HG03103 (cell line): Measurements from ENCODE around the gene AKR1C1.
"Not testable (repeated sequence)": the region's sequence is repeated elsewhere in the genome, so short reads cannot be mapped to it uniquely, and the experiment has no call there.

Experiments
- ATAC-seq: cut with Tn5 transposase; IDR thresholded peaks from one replicate; pipeline ENCODE4 v1.9.1; 2021; ENCODE audit warnings: low read depth; ENCODE audit not compliant: unreplicated experiment

Gene AKR1C1

GRCh38 chr10:4962876-4963814 lies at the start of gene AKR1C1:
Gene AKR1C1, plus strand, starts transcription at chr10:4963415. Its CDS starts 30 bp downstream, at chr10:4963445.
- not testable (repeated sequence) for ATAC-seq

GRCh38 chr10:4914213-4914850 lies 48.9 kb upstream of the AKR1C1 start:
- no peak for ATAC-seq

GRCh38 chr10:4916086-4916716 lies 47.0 kb upstream of the AKR1C1 start:
- ATAC-seq = no peak

- ATAC-seq = no peak
These were observed 45.0 kb upstream of the AKR1C1 start for GRCh38 chr10:4918236-4918635.

GRCh38 chr10:4924482-4924881 lies 38.7 kb upstream of the AKR1C1 start:
- ATAC-seq = not testable (repeated sequence)

DNA sequence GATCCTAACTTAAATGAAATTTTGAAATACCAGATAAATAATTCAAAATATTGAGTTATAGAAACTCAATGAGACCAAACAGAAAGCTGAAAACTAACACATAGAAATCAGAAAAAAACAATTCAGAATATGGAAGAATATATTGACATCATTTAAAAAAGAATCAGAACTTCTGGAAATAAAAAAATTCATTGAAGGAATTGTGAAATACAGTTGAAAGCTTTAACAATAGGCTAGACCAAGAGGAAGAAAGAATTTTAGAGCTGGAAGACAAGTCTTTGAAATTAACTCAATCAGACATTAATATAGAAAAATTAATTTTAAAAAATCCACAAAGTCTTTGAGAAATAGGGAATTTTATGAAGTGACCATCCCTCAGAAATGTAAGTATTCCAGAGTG lies 36.8 kb upstream of the AKR1C1 start:
- ATAC-seq = no peak

DNA sequence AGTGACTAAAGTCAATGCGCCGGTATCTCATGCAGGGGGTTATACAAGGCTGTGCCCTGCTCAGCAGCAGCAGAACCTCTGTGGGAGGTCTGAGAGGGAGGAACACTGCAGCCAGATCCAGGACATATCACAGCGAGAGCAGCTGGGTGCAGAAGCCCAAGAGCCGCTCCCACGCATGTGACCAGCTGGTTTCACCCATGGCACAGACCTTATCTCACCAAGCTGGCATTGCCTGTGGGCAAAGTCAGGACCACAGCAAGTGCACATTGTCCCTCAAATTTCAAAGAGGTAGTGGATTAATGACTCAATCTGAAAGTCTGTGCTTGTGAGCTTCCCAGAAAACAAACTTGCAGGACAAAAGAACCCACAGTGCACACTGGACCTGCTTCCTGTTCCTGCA lies 31.6 kb upstream of the AKR1C1 start:
- no peak for ATAC-seq

GRCh38 chr10:4934391-4934987 lies 28.7 kb upstream of the AKR1C1 start:
- no peak for ATAC-seq

GRCh38 chr10:4937346-4937745 lies 25.9 kb upstream of the AKR1C1 start:
- no peak for ATAC-seq

DNA sequence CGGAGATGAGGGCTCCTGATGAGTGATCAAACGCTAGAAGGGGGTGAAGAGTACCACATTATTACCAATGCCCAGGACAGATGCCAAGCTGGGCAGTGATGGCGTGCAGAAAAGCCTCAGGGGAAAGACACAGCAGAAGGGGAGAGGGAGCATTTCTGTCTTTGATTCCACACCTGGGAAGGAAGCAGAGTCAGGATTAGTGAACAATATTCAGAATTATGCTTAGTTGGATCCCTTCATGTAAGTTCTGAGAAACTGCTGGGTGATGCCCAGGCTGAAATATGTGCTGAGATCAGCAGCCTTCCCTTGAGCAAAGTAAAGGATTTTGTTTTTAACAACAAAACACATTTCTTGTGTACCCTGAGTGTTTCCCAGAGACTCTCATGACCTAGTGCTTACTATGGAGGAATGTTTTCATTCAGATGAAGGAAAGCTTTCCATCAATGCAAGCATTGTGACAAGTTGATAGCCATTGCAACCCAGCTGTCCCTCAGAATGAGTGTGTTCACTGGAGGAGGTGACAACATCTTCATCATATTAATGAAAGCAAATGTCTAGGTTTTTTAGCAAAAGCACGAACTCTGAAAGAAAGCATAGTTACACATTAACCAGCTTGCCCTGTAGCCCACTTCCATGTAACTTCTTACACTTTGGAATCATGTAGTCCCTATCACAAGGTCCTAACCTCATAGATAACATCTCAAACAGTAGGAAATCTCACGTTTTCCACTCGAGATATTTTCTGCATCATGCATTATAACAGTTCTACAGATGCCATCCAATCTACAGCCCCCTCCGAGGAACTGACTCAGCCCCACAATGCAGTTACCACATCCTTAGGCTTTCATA lies 23.8 kb upstream of the AKR1C1 start:
- no peak for ATAC-seq

DNA sequence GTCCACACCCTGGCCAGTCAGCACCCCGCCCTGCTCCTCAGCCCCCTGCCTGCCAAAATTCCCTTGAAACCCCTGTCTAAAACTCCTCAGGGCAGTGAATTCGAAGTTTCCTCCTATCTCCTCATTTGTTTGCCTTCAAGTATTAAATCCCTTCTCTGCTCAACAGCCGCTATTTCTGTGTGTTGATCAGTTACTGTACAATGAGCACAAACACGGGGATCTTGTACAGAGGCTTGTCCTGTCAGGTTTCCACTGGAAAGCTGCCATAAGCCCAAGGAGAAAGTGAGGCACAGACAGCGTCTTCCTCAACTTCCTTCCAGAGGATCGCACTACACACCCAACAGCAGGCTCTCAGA lies 23.2 kb upstream of the AKR1C1 start:
- not testable (repeated sequence) for ATAC-seq

DNA sequence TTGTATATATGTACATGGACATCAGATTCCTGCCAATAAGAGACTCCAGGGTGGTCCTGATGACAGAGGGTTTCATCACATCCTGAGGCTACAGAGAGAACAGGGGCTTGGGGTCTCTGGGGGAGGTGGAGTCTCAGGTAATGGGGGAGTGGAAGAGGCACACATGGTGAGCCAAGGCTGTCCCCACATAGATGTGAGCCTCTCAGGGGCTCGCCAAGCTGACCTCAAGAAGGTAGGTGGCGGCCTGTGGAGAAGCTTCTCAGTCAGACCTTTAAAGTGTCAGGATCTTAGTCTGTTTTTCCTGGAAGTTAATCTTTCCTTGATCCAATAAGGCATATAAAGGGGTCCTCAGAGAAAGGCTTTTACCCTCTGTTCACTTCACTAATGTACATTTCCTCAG lies 22.3 kb upstream of the AKR1C1 start:
- ATAC-seq = not testable (repeated sequence)

- ATAC-seq = no peak
These were observed 21.5 kb upstream of the AKR1C1 start for GRCh38 chr10:4941540-4942330.

- not testable (repeated sequence) for ATAC-seq
These were observed 20.3 kb upstream of the AKR1C1 start for GRCh38 chr10:4942931-4943330.

DNA sequence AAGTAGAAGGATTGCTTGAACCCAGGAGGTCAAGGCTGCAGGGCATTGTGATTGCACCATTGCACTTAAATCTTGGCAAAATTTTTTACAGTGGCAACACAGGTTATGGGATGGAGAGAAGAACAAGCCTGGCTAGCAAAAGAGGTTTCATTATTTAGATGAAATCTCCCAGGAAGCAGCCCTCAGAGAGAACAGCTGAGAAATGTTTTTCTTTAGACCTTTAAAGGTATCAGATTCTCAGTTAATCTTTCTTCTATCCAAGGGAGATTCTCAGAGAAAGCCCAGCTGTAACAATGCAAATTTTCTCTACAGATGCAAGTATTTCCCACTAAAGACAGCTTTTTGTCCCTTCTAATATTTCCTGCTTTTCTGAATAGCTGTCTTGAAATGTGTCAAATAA lies 19.8 kb upstream of the AKR1C1 start:
- ATAC-seq = not testable (repeated sequence)

DNA sequence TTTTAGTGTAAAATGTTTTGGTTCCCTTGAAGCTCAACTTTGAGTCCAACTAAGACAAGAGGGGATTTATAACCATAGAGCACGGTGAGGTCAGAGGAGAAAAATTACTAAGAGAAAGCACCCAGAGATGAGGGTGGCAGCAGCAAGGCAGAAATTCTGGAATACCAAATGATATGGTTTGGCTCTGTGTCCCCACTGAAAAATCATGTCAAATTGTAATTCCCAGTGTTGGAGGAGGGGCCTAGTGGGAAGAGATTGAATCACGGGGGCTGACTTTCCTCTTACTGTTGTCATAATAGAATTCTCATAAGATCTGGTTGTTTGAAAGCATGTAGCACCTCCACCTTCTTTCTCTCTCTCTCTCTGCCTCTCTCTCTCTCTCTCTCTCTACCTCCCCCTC lies 19.4 kb upstream of the AKR1C1 start:
- no peak for ATAC-seq

DNA sequence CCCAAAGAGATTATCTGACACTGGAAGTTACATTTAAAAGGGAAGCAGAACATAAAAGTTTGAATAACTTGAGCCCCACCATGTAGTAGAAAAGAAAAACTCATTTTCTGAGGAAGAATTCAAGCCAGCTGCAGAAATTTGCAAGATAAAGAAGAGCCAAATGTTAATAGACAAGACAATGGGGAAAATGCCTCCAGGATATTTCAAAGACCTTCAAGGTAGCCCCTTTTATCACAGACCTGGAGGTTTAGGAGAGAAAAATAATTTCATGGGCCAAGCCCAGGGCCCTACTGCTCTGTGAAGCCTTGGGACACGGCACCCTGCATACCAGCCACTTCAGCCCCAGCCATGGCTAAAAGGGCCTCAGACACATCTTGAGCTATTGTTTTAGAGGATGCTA lies 18.4 kb upstream of the AKR1C1 start:
- no peak for ATAC-seq

DNA sequence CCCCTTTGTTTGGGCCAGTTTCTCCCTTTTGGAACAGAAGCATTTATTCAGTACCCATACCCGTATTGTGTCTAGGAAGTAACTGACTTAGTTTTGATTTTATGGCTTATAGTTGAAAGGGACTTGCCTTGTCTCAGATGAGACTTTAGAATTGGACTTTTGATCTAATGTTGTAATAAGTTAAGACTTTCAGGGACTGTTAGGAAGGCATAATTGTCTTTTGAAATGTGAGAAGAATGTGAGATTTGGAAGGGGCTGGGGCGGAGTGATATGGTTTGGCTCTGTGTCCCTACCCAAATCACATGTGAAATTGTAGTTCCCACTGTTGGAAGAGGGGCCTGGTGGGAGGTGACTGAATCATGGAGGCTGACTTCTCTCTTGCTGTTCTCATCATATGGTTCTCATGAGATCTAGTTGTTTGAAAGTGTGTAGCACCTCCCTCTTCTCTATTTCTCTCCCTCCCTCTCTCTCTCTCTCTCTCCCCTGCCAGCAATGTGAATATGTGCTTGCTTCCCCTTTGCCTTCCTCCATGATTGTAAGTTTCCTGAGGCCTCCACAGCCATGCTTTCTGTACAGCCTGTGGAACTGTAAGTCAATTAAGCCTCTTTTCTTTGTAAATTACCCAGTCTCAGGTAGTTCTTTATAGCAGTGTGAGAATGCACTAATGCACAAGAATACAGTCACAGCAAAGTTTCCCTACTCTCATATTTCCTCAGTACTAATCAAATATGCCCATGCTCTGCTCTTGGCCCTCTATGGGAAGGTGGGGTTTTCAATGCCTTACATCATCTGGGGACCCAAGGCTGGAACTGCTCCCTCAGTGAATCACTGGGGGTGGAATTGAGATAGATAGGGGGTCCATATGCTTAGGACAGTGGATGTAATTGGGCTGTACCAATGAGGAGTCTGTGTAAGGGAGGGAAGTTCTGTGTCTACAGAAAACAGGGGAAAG lies 17.2 kb upstream of the AKR1C1 start:
- no peak for ATAC-seq
